Measurements from ENCODE around the gene B4GALT6. TPM values are rescaled to one million over a fixed set of nuclear protein-coding genes. Genes with fewer than 3 reads are reported as not detected.

B4GALT6 gene
- total RNA-seq, 1 donor = 6.3 TPM

DNA sequence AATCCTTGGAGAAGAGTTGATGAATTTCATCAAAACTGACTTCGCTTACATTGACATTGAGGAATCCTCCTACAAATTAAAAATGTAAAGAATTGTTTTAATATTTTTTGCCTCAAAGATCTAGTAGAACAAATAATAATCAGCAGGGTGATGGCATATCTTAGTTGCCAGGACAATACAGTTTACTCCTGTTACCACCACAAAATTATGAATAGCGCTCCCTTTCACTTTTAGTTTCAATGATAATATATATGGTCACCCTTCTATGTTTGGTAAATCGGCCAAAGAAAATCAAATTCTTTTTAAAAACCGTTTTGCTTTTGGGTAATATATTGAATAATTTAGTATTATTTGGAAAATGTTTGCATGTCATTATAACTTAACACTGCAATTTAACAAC is 39.0 kb downstream of the B4GALT6 start:
- TF ChIP-seq, protein P1, sequence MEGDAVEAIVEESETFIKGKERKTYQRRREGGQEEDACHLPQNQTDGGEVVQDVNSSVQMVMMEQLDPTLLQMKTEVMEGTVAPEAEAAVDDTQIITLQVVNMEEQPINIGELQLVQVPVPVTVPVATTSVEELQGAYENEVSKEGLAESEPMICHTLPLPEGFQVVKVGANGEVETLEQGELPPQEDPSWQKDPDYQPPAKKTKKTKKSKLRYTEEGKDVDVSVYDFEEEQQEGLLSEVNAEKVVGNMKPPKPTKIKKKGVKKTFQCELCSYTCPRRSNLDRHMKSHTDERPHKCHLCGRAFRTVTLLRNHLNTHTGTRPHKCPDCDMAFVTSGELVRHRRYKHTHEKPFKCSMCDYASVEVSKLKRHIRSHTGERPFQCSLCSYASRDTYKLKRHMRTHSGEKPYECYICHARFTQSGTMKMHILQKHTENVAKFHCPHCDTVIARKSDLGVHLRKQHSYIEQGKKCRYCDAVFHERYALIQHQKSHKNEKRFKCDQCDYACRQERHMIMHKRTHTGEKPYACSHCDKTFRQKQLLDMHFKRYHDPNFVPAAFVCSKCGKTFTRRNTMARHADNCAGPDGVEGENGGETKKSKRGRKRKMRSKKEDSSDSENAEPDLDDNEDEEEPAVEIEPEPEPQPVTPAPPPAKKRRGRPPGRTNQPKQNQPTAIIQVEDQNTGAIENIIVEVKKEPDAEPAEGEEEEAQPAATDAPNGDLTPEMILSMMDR (IDR thresholded peaks at IDR 0.05; ENCODE audit: insufficient read depth, low read length) = no peak
- no peak overlapping the region for H3K4me3 ChIP-seq (ENCODE audit: low read depth, low read length)
- DNase-seq (ENCODE audit: low read depth) = no peak

DNA sequence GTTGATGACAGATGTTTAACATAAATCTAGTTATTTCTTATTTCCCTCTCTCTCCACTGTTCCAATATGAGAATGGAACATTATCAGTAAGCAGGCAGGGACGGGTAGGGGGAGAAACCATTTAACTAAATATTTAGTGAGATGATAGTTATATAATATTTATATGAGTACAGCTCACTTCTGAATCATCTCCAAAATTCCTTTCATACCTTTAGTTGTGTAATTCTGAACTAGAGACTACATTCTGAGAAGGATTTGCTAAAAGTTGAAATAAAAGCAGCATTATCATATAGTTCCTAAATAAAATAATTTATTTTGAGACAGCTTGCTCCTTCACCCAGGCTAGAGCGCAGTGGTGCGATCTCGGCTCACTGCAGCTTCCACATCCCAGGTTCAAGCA is 41.4 kb downstream of the B4GALT6 start:
- peak; percentile 52 for DNase-seq (ENCODE audit: low read depth)
- TF ChIP-seq, protein P1 (IDR thresholded peaks at IDR 0.05; ENCODE audit: insufficient read depth, low read length) = no peak
- no peak overlapping the region for H3K4me3 ChIP-seq (ENCODE audit: low read depth, low read length)

DNA sequence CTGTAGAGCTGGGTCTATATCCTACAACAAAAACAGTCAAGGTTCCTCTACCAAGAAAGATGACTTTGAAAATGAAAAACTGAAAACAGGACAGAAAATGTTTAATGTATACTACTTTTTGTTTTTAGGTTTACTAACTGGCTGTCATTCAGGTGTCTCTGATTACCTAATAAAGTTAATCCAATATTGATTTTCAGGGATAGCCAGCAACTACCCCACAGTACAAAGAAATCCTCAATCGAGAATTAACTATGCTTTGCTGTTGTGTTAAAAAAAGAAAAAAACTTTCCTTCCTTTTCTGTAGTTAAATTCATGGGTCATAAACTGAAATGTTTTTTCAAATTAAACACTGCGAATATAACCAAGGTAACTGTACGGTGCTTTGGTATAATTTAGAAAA is 46.9 kb downstream of the B4GALT6 start:
- no peak for DNase-seq (ENCODE audit: low read depth)
- no peak overlapping the region for H3K4me3 ChIP-seq (ENCODE audit: low read depth, low read length)
- TF ChIP-seq, protein P1 (IDR thresholded peaks at IDR 0.05; ENCODE audit: insufficient read depth, low read length) = no peak

GRCh38 chr18:31636387-31636786 is 48.0 kb downstream of the B4GALT6 start:
- TF ChIP-seq, protein P1 (IDR thresholded peaks at IDR 0.05; ENCODE audit: insufficient read depth, low read length) = no peak
- no peak overlapping the region for H3K4me3 ChIP-seq (ENCODE audit: low read depth, low read length)
- DNase-seq (ENCODE audit: low read depth) = no peak

DNA sequence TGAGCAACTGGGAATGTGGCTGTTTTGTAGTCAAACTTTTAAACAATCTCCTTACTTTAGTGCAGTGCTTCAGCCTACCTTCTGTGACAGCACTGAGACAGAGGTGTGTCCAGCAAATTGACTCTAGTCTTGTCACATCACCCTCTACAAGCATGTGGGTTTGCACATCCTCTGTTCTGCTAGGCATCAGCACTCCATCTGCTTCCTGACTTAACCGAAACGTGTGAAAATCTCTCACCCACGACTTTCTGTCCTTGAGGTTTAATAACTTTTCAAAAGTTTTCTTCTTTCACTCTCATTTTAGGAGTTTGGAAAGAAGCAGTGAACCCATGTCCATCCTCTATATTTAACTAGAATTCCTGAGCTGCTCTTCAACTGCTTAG is 50.1 kb downstream of the B4GALT6 start:
- TF ChIP-seq, protein P1 (IDR thresholded peaks at IDR 0.05; ENCODE audit: insufficient read depth, low read length) = no peak

GRCh38 chr18:31633392-31634330 is 50.7 kb downstream of the B4GALT6 start:
- TF ChIP-seq, protein P1 (IDR thresholded peaks at IDR 0.05; ENCODE audit: insufficient read depth, low read length) = no peak
- no peak overlapping the region for H3K4me3 ChIP-seq (ENCODE audit: low read depth, low read length)
- DNase-seq (ENCODE audit: low read depth) = no peak

More for the DNA sequence above, 50.1 kb downstream of the B4GALT6 start:
- no peak for DNase-seq (ENCODE audit: low read depth)
- no peak overlapping the region for H3K4me3 ChIP-seq (ENCODE audit: low read depth, low read length)
